GOT3 (cell line): ENCODE results near the gene ANO5.

Experiments used
- DNase-seq: peaks from one replicate; lab custom pipeline; 2025; ENCODE audit warnings: mixed read lengths; lab: John Stamatoyannopoulos, UW

ANO5 gene

GRCh38 chr11:22331771-22332170 lies 138.9 kb downstream of the ANO5 start:
- no peak for DNase-seq
